Activated T-helper 9 cell treated with anti-CD3 and anti-CD28 coated beads, Interleukin-2, amount 50 U/mL, for 16 hours (primary cell): ENCODE results near the gene ABCB6.

Source experiments
- DNase-seq: peaks from one replicate; pipeline ENCODE4 v3.0.0-alpha.2; 2020; ENCODE audit warnings: low read depth

The ABCB6 gene

GRCh38 chr2:219168932-219169331 is 49.8 kb downstream of the ABCB6 start:
- no peak for DNase-seq

- no peak for DNase-seq
Observed at GRCh38 chr2:219168526-219168925, 50.2 kb downstream of the ABCB6 start.

GRCh38 chr2:219167997-219168396 is 50.8 kb downstream of the ABCB6 start:
- no peak for DNase-seq

DNA sequence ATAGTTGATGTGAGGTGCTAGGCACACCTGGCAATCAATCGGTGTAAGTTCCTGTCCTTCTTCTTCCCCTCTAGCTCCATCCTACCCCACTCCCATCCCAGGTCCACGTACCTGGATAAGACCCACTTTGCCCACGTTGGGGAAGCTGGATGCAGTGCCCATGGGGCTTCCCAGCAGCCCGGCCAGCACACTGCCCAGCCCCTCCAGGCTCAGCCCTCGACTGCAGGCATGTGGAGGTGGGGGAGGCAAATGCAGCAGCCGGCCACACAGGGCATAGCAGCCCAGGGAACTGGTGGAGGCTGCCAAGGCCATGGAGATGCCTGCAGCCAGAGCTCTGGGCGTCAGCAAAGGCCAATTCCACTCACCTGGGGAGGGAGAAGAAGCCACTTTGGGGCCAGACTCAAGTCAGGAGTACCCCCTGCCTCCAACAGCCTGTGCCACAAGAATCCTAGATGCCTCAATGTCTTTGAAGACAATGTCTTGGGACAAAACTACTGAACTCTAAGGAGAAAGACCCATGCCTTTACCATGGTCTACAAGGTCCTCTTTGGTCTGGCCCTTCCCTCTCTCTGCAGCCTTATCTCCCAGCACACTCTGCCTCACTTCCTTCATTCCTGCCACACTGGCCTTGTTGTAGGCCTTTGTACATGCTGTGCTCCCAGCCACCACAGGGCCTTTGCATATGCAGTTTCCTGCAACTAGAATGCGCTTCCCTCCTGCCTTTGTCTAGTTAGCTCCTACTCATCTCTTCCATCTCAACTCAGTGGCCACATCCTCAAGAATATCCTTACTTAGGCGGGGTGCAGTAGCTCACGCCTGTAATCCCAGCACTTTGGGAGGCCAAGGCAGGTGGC is 53.5 kb downstream of the ABCB6 start:
- DNase-seq, result no peak

DNA sequence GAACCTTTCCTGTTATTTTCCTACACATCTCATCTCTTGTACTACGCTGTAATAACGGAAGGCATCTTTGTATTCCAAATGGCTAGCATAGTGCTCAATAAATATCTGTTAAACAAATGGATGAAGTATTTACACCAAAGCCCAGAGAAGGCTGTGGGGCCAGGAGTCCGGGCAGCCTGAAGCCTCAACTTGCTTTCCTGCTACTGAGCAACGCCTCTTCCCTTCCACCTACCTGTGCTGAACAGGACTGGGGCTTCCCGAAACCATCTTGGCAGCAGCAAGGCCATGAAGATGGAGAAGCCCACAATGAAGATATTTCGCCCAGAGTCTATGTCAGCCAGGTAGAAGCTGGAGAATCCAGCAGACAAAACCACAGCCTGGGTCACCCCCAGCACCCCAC is 55.6 kb downstream of the ABCB6 start:
- no peak for DNase-seq

- no peak for DNase-seq
Observed at GRCh38 chr2:219161097-219161496, 57.7 kb downstream of the ABCB6 start.

GRCh38 chr2:219160186-219161017 is 58.4 kb downstream of the ABCB6 start, which contains the start of gene NHEJ1:
NHEJ1 (minus strand) TSS chr2:219160815; CDS start chr2:219158362, 2,453 bp downstream.
- peak; percentile 88 for DNase-seq
